Mesendoderm (in vitro differentiated cells): ENCODE measurements around the gene VPS4A.

ENCODE experiments used
- DNase-seq: peaks from one replicate; pipeline ENCODE4 v3.0.0; 2013
- H2AK5ac ChIP-seq: 2 replicates; pipeline ENCODE4 v1.6.1; 2013; ENCODE audit warnings: low read length, inconsistent platforms
- H2BK120ac ChIP-seq: 2 replicates; pipeline ENCODE4 v1.6.1; 2013; ENCODE audit warnings: low read depth, mild to moderate bottlenecking, low read length, moderate library complexity, mixed read lengths
- H2BK15ac ChIP-seq: replicated peaks from 2 replicates; pipeline ENCODE4 v1.6.1; 2013; ENCODE audit warnings: low read depth, mild to moderate bottlenecking, moderate library complexity
- H2BK5ac ChIP-seq: 2 replicates; pipeline ENCODE4 v1.6.1; 2013; ENCODE audit warnings: low read length, inconsistent platforms
- H3K18ac ChIP-seq: 2 replicates; pipeline ENCODE4 v1.6.1; 2013; ENCODE audit warnings: mild to moderate bottlenecking, low read length, mixed read lengths
- H3K23ac ChIP-seq: one replicate; pipeline ENCODE4 v1.6.1; 2013; ENCODE audit warnings: low read length
- H3K27ac ChIP-seq: 2 replicates; pipeline ENCODE4 v1.5.1; 2013; ENCODE audit warnings: low read depth, mild to moderate bottlenecking, inconsistent platforms, low read length, moderate library complexity
- H3K27me3 ChIP-seq: 2 replicates; pipeline ENCODE4 v1.6.1; 2013; ENCODE audit warnings: low read length, control low read depth, mild to moderate bottlenecking, inconsistent platforms; ENCODE audit not compliant: insufficient read depth, poor library complexity
- H3K36me3 ChIP-seq: 2 replicates; pipeline ENCODE4 v1.6.1; 2013; ENCODE audit warnings: low read length, inconsistent platforms; ENCODE audit not compliant: control insufficient read depth, insufficient read depth
- H3K4ac ChIP-seq: one replicate; pipeline ENCODE4 v1.6.1; 2013; ENCODE audit warnings: low read depth, mild to moderate bottlenecking, low read length, moderate library complexity
- H3K4me1 ChIP-seq: 2 replicates; pipeline ENCODE4 v1.6.1; 2013; ENCODE audit warnings: low read depth, low read length, inconsistent platforms; ENCODE audit not compliant: control insufficient read depth
- H3K4me2 ChIP-seq: 2 replicates; pipeline ENCODE4 v1.6.1; 2013; ENCODE audit warnings: low read length
- H3K4me3 ChIP-seq: 2 replicates; pipeline ENCODE4 v1.5.1; 2013; ENCODE audit warnings: mild to moderate bottlenecking, low read length
- H3K56ac ChIP-seq: one replicate; pipeline ENCODE4 v1.6.1; 2013; ENCODE audit warnings: low read length
- H3K79me1 ChIP-seq: 2 replicates; pipeline ENCODE4 v1.6.1; 2013; ENCODE audit warnings: low read length, inconsistent platforms
- H3K79me2 ChIP-seq: 2 replicates; pipeline ENCODE4 v1.6.1; 2013; ENCODE audit warnings: mild to moderate bottlenecking, low read length; ENCODE audit not compliant: control insufficient read depth, insufficient read depth
- H3K9ac ChIP-seq: 2 replicates; pipeline ENCODE4 v1.6.1; 2013; ENCODE audit warnings: low read length, inconsistent platforms
- H4K5ac ChIP-seq: one replicate; pipeline ENCODE4 v1.6.1; 2013; ENCODE audit warnings: low read length
- H4K8ac ChIP-seq: one replicate; pipeline ENCODE4 v1.6.1; 2013; ENCODE audit warnings: low read depth, mild to moderate bottlenecking, control low read depth, low read length, moderate library complexity
- WGBS: extraction: QIAGEN DNeasy Blood & Tissue Kit; methylation state at CpG from one replicate; pipeline ENCODE4 v1.1.7; 2013; ENCODE audit warnings: low lambda C conversion rate, missing lambda C conversion rate; ENCODE audit not compliant: insufficient coverage; ENCODE audit errors: extremely low coverage; 5-methylcytosine and 5-hydroxymethylcytosine counted together

VPS4A gene

DNA sequence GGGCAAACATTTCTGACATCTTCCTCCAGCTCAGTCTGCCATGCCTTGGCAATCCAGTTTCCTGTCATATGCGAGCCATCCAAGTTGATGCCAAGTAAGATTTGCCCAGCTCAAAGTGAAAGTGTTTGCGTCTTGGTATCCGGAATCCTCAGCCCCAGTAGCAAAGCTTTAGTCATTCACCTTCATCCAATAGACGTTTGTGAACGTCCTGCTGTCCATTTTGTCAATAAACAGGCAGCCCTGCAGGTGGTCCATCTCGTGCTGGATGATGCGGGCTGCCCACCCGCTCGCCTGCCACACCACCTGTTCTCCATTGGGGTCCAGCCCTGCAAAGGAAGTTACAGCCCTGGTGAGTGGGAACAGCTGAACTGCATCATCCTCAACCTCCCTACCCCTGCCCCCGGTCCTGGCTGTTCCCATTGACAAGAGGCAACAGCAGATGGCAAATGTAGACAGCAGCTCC lies 17.7 kb downstream of the VPS4A start:
- Histone ChIP-seq H3K79me1 (peaks cover 13% of the 10 kb centered on the region), H3K4me3 (no peak overlapping the region), H3K56ac (peak overlapping the region; percentile 92), H3K4ac (no peak overlapping the region), H2AK5ac (no peak overlapping the region), H4K5ac (no peak overlapping the region), H4K8ac (no peak overlapping the region), H3K27me3 (no peaks in the 10 kb centered on the region), H2BK5ac (no peak overlapping the region), H3K4me1 (peaks cover 7% of the 10 kb centered on the region), H2BK15ac (no peak overlapping the region), H3K9ac (peak overlapping the region; percentile 95), H3K79me2 (peaks cover 46% of the 10 kb centered on the region), H3K18ac (no peak overlapping the region), H3K4me2 (peak overlapping the region; percentile 60), H3K23ac (no peak overlapping the region), H3K27ac (no peak overlapping the region), H2BK120ac (no peak overlapping the region), H3K36me3 (peaks cover 5% of the 10 kb centered on the region)
- no CpG with 5 or more reads among the region's 10 CpGs for WGBS
- no peak for DNase-seq

- H2BK5ac ChIP-seq, result no peak overlapping the region
- no peak overlapping the region for H2AK5ac ChIP-seq
- H3K27ac ChIP-seq, result peak overlapping the region; percentile 73
- peak overlapping the region; percentile 60 for H3K4ac ChIP-seq
- peaks cover 7% of the 10 kb centered on the region for H3K4me1 ChIP-seq
- H3K79me1 ChIP-seq, result peaks cover 13% of the 10 kb centered on the region
- H3K9ac ChIP-seq, result peak overlapping the region; percentile 95
- peak overlapping the region; percentile 94 for H3K23ac ChIP-seq
- H3K4me2 ChIP-seq, result peak overlapping the region; percentile 60
- peaks cover 43% of the 10 kb centered on the region for H3K79me2 ChIP-seq
- H3K4me3 ChIP-seq, result peak overlapping the region; percentile 88
- WGBS, result no CpG with 5 or more reads among the region's 77 CpGs
- no peak overlapping the region for H4K5ac ChIP-seq
- DNase-seq, result peak; percentile 40
- no peaks in the 10 kb centered on the region for H3K27me3 ChIP-seq
- no peak overlapping the region for H4K8ac ChIP-seq
- peak overlapping the region; percentile 15 for H3K18ac ChIP-seq
- H3K56ac ChIP-seq, result peak overlapping the region; percentile 92
- peaks cover 11% of the 10 kb centered on the region for H3K36me3 ChIP-seq
- no peak overlapping the region for H2BK15ac ChIP-seq
- no peak overlapping the region for H2BK120ac ChIP-seq
Measured at GRCh38 chr16:69329369-69330285, 18.5 kb downstream of the VPS4A start.

- H3K36me3 ChIP-seq, result peaks cover 17% of the 10 kb centered on the region
- peak; percentile 97 for DNase-seq
- H2BK5ac ChIP-seq, result peak within 1 kb of the TSS; percentile 76
- peak within 1 kb of the TSS; percentile 85 for H3K18ac ChIP-seq
- H3K79me2 ChIP-seq, result peaks cover 39% of the 10 kb centered on the region
- no peak within 1 kb of the TSS for H2BK120ac ChIP-seq
- H3K9ac ChIP-seq, result peak within 1 kb of the TSS; percentile 95
- no peak within 1 kb of the TSS for H2BK15ac ChIP-seq
- peaks cover 13% of the 10 kb centered on the region for H3K79me1 ChIP-seq
- H4K8ac ChIP-seq, result peak within 1 kb of the TSS; percentile 96
- peak within 1 kb of the TSS; percentile 95 for H3K56ac ChIP-seq
- H2AK5ac ChIP-seq, result no peak within 1 kb of the TSS
- H3K27me3 ChIP-seq, result no peaks in the 10 kb centered on the region
- no CpG with 5 or more reads among the region's 93 CpGs for WGBS
- H3K23ac ChIP-seq, result peak within 1 kb of the TSS; percentile 94
- peak within 1 kb of the TSS; percentile 96 for H3K27ac ChIP-seq
- peaks cover 7% of the 10 kb centered on the region for H3K4me1 ChIP-seq
- peak within 1 kb of the TSS; percentile 60 for H3K4ac ChIP-seq
- H3K4me2 ChIP-seq, result peak within 1 kb of the TSS; percentile 91
- peak within 1 kb of the TSS; percentile 88 for H3K4me3 ChIP-seq
- no peak within 1 kb of the TSS for H4K5ac ChIP-seq
Measured at GRCh38 chr16:69330286-69331109, 19.3 kb downstream of the VPS4A start, which contains the start of gene PDF. Gene PDF, minus strand, starts transcription at chr16:69330588. Its CDS starts 18 bp downstream, at chr16:69330570.

- no peak for DNase-seq
- peaks cover 12% of the 10 kb centered on the region for H3K79me2 ChIP-seq
- no peak overlapping the region for H3K27ac ChIP-seq
- H3K36me3 ChIP-seq, result peaks cover 12% of the 10 kb centered on the region
- H3K4ac ChIP-seq, result no peak overlapping the region
- no peak overlapping the region for H2BK120ac ChIP-seq
- no CpG with 5 or more reads among the region's 9 CpGs for WGBS
- no peak overlapping the region for H3K9ac ChIP-seq
- H4K8ac ChIP-seq, result no peak overlapping the region
- no peak overlapping the region for H3K56ac ChIP-seq
- no peak overlapping the region for H3K4me3 ChIP-seq
- H2BK5ac ChIP-seq, result no peak overlapping the region
- H3K4me2 ChIP-seq, result no peak overlapping the region
- no peak overlapping the region for H2AK5ac ChIP-seq
- H3K18ac ChIP-seq, result no peak overlapping the region
- no peaks in the 10 kb centered on the region for H3K27me3 ChIP-seq
- no peak overlapping the region for H4K5ac ChIP-seq
- H3K23ac ChIP-seq, result no peak overlapping the region
- H2BK15ac ChIP-seq, result no peak overlapping the region
- H3K79me1 ChIP-seq, result peaks cover 6% of the 10 kb centered on the region
- H3K4me1 ChIP-seq, result peaks cover 2% of the 10 kb centered on the region
Measured at GRCh38 chr16:69334696-69335095, 23.5 kb downstream of the VPS4A start.

- H3K36me3 ChIP-seq, result peaks cover 12% of the 10 kb centered on the region
- DNase-seq, result no peak
Measured at GRCh38 chr16:69338557-69339288, 27.6 kb downstream of the VPS4A start.

More at GRCh38 chr16:69338557-69339288, 27.6 kb downstream of the VPS4A start:
- H4K5ac ChIP-seq, result no peak overlapping the region
- peaks cover 11% of the 10 kb centered on the region for H3K79me1 ChIP-seq
- H4K8ac ChIP-seq, result no peak overlapping the region
- H3K4me1 ChIP-seq, result peaks cover 2% of the 10 kb centered on the region
- no peak overlapping the region for H2BK15ac ChIP-seq
- peak overlapping the region; percentile 45 for H2BK5ac ChIP-seq
- no CpG with 5 or more reads among the region's 46 CpGs for WGBS
- H3K23ac ChIP-seq, result no peak overlapping the region
- peak overlapping the region; percentile 77 for H3K27ac ChIP-seq
- H3K4me2 ChIP-seq, result peak overlapping the region; percentile 70
- no peak overlapping the region for H2BK120ac ChIP-seq
- peak overlapping the region; percentile 99 for H3K4me3 ChIP-seq
- peaks cover 31% of the 10 kb centered on the region for H3K79me2 ChIP-seq
- H3K4ac ChIP-seq, result peak overlapping the region; percentile 17
- H3K18ac ChIP-seq, result peak overlapping the region; percentile 55
- H2AK5ac ChIP-seq, result no peak overlapping the region
- H3K56ac ChIP-seq, result peak overlapping the region; percentile 99
- peak overlapping the region; percentile 99 for H3K9ac ChIP-seq
- H3K27me3 ChIP-seq, result no peaks in the 10 kb centered on the region
